WTC11 (cell line): ENCODE measurements around the gene RELT.

Experiments
- CTCF ChIP-seq: fragments of 200-600 bp; IDR thresholded peaks from 2 replicates; pipeline ENCODE4 v1.8.0; 2022; ENCODE audit warnings: antibody characterized with exemption
- ERG ChIP-seq: fragments of 250-450 bp; sonication (Bioruptor Pico); IDR thresholded peaks from 2 replicates; pipeline ENCODE4 v1.8.0; 2021; ENCODE audit warnings: mild to moderate bottlenecking
- MAX ChIP-seq: sonication (generic); formaldehyde crosslinking; IDR thresholded peaks from 2 replicates; pipeline ENCODE4 v1.8.0; 2022; ENCODE audit warnings: mild to moderate bottlenecking, missing genetic modification reagents
- RELA ChIP-seq: sonication (generic); formaldehyde crosslinking; IDR thresholded peaks from 2 replicates; pipeline ENCODE4 v1.8.1; 2022; ENCODE audit warnings: missing genetic modification reagents, mild to moderate bottlenecking, borderline replicate concordance
- USF1 ChIP-seq: sonication (generic); formaldehyde crosslinking; IDR thresholded peaks from 2 replicates; pipeline ENCODE4 v1.8.0; 2022; ENCODE audit warnings: mild to moderate bottlenecking, missing genetic modification reagents
- USF2 ChIP-seq: sonication (generic); formaldehyde crosslinking; IDR thresholded peaks from 2 replicates; pipeline ENCODE4 v1.8.1; 2023; ENCODE audit warnings: mild to moderate bottlenecking, missing genetic modification reagents, moderate library complexity
- ZBTB21 ChIP-seq: sonication (generic); formaldehyde crosslinking; IDR thresholded peaks from 2 replicates; pipeline ENCODE4 v1.8.1; 2023; ENCODE audit warnings: mild to moderate bottlenecking, missing genetic modification reagents, borderline replicate concordance
- TF ChIP-seq, protein P1 (sequence below): sonication (generic); formaldehyde crosslinking; IDR thresholded peaks from 2 replicates; pipeline ENCODE4 v1.8.0; 2022; ENCODE audit warnings: mild to moderate bottlenecking, missing genetic modification reagents
- TF ChIP-seq, protein P2 (sequence below): sonication (generic); formaldehyde crosslinking; IDR thresholded peaks from 2 replicates; pipeline ENCODE4 v1.8.1; 2022; ENCODE audit warnings: mild to moderate bottlenecking, missing genetic modification reagents, moderate library complexity, borderline replicate concordance

DNA sequence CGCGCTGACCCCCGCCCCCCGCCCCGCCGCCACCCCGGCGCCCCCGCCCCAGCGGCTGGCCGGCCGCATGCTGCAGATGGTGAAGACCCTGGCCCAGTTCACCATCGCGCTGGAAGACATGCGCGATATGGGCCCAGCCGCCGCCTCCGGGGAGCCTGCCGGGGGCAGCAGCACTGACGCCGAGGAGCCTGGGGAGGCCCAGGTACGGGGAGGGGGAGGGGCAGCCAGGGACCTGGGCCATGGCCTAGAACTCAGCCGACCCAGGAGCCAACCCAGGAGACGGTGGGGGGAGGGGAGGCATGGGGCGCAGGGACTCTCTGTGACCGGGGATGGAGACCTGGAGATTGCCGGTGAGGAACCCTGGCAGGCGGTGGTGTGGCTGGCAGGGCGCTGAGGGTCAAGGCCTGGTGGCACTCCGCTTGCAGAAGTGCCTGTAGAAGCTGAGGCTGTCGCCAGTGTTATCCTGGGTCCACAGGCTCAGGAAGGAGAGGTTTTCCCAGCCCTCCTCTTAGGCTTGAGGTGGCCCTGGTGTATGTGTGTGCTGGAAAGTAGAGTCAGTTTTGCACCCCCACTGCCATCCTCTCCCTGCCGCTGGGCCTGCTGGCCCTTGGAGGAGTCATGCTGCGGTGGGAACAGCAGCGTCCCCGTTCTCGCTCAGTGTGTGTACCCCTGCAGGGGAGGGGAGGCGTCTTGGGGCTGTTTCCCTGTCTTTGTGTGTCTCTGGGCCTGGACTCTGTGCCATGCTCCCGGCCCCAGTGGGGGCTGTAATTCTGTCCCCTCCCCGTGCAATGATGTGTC, 32.9 kb upstream of the RELT start:
- no peak for TF ChIP-seq CTCF
- no peak for TF ChIP-seq ERG
- no peak for TF ChIP-seq ZBTB21 (CRISPR knock-in tag)
- TF ChIP-seq, protein P1, sequence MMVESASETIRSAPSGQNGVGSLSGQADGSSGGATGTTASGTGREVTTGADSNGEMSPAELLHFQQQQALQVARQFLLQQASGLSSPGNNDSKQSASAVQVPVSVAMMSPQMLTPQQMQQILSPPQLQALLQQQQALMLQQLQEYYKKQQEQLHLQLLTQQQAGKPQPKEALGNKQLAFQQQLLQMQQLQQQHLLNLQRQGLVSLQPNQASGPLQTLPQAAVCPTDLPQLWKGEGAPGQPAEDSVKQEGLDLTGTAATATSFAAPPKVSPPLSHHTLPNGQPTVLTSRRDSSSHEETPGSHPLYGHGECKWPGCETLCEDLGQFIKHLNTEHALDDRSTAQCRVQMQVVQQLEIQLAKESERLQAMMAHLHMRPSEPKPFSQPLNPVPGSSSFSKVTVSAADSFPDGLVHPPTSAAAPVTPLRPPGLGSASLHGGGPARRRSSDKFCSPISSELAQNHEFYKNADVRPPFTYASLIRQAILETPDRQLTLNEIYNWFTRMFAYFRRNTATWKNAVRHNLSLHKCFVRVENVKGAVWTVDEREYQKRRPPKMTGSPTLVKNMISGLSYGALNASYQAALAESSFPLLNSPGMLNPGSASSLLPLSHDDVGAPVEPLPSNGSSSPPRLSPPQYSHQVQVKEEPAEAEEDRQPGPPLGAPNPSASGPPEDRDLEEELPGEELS = no peak
- TF ChIP-seq, protein P2, sequence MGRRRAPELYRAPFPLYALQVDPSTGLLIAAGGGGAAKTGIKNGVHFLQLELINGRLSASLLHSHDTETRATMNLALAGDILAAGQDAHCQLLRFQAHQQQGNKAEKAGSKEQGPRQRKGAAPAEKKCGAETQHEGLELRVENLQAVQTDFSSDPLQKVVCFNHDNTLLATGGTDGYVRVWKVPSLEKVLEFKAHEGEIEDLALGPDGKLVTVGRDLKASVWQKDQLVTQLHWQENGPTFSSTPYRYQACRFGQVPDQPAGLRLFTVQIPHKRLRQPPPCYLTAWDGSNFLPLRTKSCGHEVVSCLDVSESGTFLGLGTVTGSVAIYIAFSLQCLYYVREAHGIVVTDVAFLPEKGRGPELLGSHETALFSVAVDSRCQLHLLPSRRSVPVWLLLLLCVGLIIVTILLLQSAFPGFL (CRISPR knock-in tag) = no peak
- no peak for TF ChIP-seq USF2
- no peak for TF ChIP-seq RELA (CRISPR knock-in tag)
- no peak for TF ChIP-seq USF1 (CRISPR knock-in tag)
- TF ChIP-seq MAX = no peak
